GM18511 (cell line): ENCODE measurements around the gene MYH1.
"Not testable (repeated sequence)": the region's sequence is repeated elsewhere in the genome, so short reads cannot be mapped to it uniquely, and the experiment has no call there.

Source experiments
- ATAC-seq: cut with Tn5 transposase; IDR thresholded peaks from one replicate; pipeline ENCODE4 v1.9.1; 2021; ENCODE audit warnings: mild to moderate bottlenecking, moderate library complexity; ENCODE audit not compliant: unreplicated experiment

MYH1 gene

GRCh38 chr17:10518271-10519037 lies at the start of gene MYH1:
MYH1 (minus strand) TSS chr17:10518542; CDS start chr17:10516642, 1,900 bp downstream.
- no peak for ATAC-seq

GRCh38 chr17:10563991-10564660 lies 45.8 kb upstream of the MYH1 start:
- ATAC-seq: no peak

GRCh38 chr17:10558049-10558448 lies 39.7 kb upstream of the MYH1 start:
- ATAC-seq: no peak

GRCh38 chr17:10557422-10557821 lies 39.1 kb upstream of the MYH1 start:
- ATAC-seq: no peak

GRCh38 chr17:10556301-10557005 lies 38.1 kb upstream of the MYH1 start:
- no peak for ATAC-seq

- no peak for ATAC-seq
Measured at GRCh38 chr17:10550014-10550413, 31.7 kb upstream of the MYH1 start.

- no peak for ATAC-seq
Measured at GRCh38 chr17:10549096-10549842, 30.9 kb upstream of the MYH1 start, which contains the start of gene MYH2. MYH2 (minus strand) TSS chr17:10549658; CDS start chr17:10547920, 1,738 bp downstream.

GRCh38 chr17:10547351-10547750 lies 29.0 kb upstream of the MYH1 start:
- ATAC-seq: no peak

GRCh38 chr17:10543486-10543885 lies 25.1 kb upstream of the MYH1 start:
- not testable (repeated sequence) for ATAC-seq

- not testable (repeated sequence) for ATAC-seq
Measured at GRCh38 chr17:10541179-10541578, 22.8 kb upstream of the MYH1 start.

- ATAC-seq: no peak
Measured at GRCh38 chr17:10532026-10532425, 13.7 kb upstream of the MYH1 start.

- no peak for ATAC-seq
Measured at GRCh38 chr17:10527419-10527818, 9.1 kb upstream of the MYH1 start.

- no peak for ATAC-seq
Measured at GRCh38 chr17:10526517-10526916, 8.2 kb upstream of the MYH1 start.

- no peak for ATAC-seq
Measured at GRCh38 chr17:10523064-10523463, 4.7 kb upstream of the MYH1 start.

GRCh38 chr17:10521949-10522348 lies 3.6 kb upstream of the MYH1 start:
- ATAC-seq: no peak

GRCh38 chr17:10516638-10517037 lies 1.7 kb downstream of the MYH1 start:
- ATAC-seq: no peak

GRCh38 chr17:10516065-10516464 lies 2.3 kb downstream of the MYH1 start:
- no peak for ATAC-seq

GRCh38 chr17:10513299-10514067 lies 4.9 kb downstream of the MYH1 start:
- no peak for ATAC-seq

- ATAC-seq: no peak
Measured at GRCh38 chr17:10512856-10513255, 5.5 kb downstream of the MYH1 start.

GRCh38 chr17:10499950-10500349 lies 18.4 kb downstream of the MYH1 start:
- no peak for ATAC-seq
